ELR (cell line): ENCODE results near the gene ZNF827.

ENCODE experiments used
- DNase-seq: peaks from one replicate; pipeline ENCODE4 v3.0.0-alpha.2; 2015; ENCODE audit warnings: low read depth

Gene ZNF827

DNA sequence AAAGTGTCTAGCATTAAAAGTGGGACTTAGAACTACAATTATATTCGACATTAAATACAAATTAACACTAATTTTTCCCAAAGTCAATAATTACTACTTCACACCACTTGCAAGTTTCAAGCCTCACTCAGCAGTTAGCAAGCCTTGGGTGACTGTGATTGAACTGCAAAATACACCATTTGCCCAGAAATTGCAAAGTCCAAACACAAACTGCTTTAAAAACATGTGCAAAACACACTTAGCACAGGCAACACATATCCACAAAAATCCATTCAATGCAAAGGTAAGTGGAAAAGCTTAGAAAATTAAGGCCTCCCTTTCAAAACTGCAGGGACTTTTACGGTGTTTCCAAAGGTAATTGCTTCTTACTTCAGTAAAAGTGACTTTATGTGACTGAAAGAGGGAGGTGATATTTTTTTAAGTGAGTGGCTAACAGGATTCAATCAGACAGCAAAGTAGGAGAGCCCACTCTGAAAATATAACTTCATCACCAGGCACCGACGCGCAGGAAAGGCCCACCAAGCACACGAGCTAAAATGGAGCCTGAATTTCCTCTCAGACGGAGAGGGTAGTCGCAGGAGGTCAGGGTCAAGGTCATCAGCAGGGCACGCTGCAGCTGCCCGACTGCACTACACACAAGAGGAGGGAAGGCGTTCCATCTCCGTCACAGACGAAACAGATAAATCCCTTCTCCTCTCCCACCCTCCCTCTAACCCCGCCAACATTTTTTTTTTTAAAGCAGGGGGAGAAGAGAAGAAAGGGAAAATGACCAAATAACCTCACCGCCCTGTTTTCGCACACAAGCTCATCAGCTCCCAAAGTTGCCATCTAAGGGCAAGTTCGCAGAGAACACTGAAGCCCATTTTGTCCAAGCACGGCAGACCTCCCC lies 3.1 kb downstream of the ZNF827 start:
- DNase-seq, result peak; percentile 24

DNA sequence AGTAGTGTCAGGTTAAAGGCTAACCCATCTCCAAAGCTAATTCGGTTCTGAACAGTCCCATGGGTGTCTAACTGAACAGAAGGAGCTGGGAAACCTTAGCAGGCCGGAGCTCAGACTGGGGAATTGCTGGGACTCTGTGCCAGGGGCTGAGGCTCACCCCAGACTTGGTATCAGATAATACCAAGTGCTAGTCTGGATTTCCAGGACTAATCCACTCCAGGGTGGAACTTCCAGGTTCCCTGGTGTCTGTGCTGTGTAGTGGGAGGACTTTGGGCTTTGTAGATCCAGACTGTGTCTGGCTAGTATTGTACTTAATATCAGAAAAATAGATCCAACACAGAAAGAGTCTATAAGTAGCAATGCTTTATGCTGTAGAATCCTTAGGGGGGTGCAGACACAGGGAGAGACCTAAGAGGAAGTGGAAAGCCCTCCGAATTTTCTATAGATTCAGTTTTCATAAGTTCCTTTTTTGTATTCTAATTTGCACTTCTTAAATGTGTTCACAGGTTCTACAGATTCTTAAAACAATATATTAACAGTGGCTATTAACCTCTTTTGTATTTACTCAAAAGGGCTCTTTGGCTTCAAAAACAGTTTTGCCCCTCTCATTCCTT lies 4.1 kb downstream of the ZNF827 start:
- no peak for DNase-seq

DNA sequence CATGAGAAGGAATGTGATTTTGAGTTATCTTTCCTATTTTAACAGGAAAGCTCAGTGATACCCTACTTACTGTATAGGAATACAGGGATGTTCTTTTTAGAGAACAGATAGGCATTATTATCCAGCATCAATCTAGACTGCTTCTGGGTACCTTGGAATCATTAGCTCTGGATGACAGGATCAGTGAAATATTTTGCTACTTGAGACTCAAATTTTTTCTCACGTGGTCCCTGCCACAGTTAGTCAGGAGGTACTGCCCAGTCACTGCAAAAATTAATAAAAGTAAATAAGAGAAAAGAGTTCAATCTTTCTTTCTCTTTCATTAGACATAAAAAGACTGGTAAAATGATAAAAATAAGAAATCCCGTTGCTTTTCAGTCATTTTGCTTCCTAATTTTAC lies 5.5 kb downstream of the ZNF827 start:
- peak; percentile 40 for DNase-seq

DNA sequence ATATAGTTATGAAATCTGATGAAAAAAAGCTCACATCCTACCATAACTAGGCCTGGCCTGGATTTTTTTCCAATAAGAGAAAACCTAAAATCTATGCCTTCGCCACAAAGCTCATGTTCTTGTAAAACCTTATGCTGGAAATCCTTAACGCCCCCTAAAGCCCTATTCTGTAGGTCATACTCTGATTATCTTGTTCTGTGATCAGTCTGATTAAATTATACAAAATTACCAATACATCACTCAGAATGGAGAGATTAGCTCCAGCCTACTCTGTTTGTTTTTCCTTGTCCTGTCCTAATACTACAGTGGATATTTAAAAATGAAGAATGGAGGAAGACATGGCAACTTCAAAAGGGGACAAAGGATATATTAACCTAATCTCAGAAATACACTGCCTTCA lies 7.2 kb downstream of the ZNF827 start:
- no peak for DNase-seq

DNA sequence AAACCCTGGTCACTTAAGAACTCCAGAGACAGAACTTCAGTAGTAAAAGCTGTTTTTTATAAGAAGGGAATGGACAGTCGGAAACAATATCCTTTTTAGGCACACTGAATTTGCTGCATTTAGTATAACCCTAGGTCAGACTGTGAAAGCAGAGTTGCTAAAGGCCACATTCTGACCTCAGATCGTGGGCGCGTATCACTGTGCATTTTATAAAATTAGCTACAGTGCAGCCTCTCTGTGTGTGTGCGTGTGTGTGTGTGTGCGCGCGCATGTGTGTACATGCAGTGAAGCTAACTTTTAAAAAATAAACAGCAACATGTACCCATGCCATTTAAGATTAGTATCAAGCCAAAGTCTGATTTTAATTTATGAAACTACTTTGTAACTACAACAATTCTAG lies 8.0 kb downstream of the ZNF827 start:
- no peak for DNase-seq

DNA sequence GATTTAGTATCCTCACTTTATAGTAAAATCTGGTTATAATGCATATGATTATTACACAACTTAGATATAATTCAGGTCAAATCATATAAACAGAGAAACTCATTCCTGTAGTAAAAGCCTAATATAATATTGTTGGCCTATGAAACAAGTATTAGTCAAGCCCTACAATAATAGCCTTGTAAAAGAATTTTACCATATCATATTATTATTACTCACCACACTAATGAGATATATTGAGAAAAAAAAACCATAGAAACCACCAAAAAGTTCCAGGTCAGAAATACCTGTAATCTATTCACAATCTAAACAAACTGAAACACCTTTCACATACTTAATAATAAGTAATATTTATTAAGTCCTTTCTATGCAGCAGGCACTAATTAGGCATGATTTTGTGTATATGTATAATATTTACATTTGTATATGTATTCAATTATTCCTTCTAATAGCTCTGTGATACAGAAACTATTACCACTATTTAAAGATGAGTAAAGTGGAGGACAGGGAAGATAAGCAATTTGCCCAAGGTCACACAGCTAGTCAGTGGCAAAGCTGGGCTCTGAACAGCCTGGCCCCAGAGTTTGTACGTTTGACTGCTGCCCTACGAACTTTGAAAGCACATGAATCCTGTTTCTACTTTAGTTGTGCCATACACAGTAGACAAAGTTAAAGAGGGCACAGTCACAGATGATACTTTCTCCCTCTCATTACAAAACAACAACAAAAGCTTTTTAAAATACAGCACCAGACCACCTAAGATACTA lies 9.0 kb downstream of the ZNF827 start:
- no peak for DNase-seq

DNA sequence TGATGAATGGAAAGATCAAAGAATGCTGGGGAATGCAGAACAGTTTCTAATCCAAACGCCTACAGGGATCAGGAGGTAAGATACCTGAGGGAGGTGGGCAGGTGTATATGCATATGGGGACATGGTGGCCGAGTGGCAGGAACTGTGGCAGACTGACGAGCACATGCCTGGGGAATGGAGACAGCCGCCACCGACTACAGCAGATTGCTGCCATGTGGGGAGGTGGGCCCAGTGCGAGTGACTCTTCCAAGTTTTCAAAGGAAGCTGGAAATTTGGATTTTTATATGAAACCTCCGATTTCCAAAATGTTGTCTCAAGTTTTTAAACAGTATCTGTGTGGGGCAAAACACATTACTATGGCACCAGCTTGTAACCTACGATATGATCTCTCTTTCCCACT lies 9.9 kb downstream of the ZNF827 start:
- no peak for DNase-seq

DNA sequence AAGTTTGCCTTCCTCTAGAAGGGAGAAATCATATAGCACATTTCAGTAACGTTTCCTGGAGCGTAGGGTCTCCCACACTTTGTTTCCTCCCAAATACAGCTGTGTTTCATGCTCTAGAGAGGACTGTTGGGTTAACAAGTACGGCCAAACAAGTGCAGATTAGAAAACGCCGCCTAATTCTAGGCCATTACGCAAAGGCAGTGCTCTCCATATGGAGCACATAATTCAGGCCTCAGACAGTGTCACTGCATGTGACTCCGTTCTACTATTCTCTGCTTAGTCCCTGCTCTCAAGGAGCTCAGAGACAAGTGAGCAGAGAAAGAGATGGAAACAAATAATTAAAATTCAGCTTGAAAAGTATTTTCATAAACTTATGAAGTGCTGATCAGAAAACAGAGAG lies 11.6 kb downstream of the ZNF827 start:
- no peak for DNase-seq

DNA sequence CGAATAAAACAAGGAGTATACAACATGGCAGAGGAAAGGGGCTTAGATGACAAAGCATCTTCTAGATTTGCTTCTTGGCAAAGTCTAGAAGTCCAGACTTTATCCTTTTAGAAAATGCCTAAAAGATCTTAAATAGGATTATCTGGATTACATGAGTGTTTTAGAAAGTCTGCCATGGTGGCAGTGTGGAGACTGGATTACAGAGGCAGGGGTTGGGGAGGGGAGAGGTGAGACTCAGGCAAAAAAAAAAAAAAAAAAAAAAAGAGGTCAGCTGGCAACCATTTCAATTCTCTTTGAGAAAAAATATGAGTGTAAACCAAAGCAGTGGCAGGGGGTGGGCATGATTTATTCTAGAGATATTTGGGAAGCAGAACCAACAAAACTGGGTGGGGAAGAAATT lies 17.4 kb downstream of the ZNF827 start:
- no peak for DNase-seq

DNA sequence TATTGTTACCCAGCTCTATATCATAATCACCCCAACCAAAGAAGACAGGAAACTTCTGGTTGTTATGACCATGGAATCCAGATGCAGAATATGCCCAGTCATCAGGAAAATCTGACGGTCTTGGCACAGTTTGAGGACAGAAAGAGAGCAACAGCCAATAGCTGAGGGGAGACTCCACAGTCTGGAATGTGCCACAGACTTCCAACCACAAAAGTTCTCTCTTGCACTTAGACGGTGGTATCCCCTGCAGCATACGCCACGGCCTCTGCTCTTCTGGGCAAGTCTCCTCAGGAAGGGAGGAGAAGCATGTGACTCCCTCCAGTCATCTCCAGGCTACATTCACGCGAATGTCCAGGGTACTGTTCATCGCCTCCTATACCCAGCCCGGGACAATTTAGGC lies 18.4 kb downstream of the ZNF827 start:
- DNase-seq, result peak; percentile 61

DNA sequence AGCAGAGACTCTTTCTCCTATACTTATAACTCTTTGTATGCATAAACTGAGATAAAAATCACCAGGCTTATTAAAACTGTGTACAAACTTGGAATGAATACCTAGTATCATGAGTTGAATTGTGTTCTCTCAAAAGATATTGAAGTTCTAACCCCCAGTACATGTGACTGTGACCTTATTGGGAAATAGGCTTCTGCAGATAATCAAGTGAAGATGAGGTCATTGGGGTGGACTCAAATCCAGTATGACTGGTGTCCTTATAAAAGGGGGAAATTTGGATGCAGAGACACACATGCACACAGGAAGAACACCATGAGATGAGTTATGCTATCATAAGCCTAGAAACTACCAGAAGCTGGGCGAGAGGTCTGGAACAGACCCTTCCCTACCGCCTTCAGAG lies 26.2 kb downstream of the ZNF827 start:
- DNase-seq, result no peak

DNA sequence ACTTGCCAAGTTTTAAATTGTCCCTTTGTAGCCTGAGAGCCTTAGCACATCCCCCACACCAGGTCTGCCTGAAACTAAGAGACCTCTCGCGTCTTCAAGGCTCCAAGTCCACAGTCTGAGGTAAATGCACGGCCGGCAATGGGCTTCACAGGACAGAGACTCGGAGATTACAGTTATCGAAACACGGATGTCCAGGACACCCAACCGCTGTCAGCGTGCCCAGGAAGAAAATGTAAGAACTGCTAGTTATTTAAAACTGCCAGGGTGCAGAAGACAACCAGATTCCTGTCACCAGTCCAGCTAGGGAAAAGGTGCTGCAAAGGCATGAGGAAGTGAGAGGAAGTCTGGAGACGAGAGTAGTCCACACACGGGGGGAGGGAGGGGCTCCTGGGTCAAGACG lies 28.9 kb downstream of the ZNF827 start:
- no peak for DNase-seq

DNA sequence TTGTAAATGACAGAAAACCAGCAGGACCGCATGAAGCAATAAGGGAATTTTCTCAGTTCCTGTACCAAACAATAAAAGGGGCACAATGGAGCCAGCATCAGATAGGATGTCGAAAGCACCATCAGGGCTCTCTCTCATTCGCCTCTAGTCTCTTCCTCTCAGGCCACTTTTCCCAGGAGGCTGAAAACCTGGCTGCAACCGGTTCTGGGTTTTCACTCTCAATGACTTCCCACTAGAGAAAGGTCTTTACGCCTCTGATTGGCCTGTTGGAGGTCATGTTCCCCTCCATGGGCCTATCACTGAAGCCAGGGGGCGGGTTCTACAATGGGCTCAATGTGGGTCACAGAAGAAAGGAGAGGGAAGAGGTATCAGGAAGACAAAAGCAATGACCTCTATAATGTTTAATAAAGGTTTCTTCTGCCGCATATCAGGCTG lies 29.3 kb downstream of the ZNF827 start:
- no peak for DNase-seq

DNA sequence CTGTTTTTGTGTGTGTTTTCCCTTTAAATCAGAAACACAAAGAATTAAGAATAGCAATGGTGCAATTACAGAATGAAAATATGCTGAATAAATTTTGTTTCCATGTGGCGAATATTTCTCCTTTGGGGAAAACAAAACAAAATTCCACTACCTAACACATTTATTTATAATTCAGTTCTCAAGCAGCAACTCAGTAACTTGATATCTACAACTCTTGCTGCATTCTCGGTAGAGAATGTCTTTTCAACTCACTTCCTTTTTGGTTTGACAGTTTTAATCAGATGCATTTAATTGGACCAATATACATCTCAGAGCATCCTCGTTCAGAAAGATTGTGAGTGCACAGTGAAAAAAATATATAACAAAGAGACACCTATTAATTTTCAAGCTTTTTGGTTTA lies 30.8 kb downstream of the ZNF827 start:
- DNase-seq, result no peak

DNA sequence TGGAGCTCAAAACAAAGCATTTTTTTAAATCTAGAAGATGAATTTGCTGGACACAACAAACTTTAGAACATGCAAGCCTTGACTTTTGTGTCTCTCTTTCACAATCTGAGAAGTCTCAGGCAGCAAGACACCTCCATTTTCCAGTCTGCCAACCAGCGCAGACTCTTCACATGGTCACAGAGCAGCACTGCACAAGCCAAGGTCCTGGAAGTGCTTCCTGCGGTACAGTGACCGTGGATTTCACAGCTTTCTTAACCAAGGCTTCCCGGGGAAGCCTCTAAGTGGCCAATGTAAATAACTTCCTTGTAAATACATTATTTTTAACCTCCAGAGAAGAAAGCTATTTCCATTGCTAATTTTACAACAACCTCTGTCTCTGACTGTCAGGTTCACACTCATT lies 31.2 kb downstream of the ZNF827 start:
- no peak for DNase-seq

DNA sequence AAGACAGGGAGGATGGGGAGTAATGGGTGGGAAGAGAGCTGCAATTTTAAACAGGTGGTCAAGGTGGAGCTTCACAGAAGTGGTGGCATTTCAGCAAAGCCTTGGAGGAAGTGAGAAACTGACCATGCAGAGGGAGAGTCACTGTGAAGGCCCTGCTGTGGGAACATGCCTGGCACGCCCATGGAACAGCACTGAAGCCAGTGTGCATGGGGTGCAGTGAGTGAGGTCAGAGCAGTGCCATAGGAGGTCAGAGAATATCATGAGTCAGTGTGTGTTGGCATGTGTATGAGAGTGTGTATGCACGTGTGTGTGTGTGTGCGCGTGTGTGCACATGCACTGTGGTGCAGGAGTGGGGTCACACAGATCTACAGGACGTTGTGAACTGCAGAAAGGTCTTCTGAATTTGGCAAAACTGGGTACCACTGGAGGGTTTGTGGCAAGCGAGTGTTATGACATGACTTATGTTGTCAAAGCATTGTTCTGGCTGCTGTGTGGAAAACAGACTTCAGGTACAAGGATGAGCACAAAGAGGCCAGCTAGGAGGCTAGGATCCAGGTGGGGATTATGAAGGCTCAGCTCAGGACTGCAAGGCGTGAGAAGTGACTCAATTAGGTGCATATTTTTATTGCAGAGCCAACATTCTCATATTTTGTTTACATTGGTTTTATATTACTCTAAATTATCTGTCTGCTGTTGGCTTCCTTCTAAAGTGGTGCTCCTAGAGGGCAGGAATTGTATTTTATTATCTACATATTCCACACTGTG lies 34.0 kb downstream of the ZNF827 start:
- DNase-seq, result peak; percentile 11

DNA sequence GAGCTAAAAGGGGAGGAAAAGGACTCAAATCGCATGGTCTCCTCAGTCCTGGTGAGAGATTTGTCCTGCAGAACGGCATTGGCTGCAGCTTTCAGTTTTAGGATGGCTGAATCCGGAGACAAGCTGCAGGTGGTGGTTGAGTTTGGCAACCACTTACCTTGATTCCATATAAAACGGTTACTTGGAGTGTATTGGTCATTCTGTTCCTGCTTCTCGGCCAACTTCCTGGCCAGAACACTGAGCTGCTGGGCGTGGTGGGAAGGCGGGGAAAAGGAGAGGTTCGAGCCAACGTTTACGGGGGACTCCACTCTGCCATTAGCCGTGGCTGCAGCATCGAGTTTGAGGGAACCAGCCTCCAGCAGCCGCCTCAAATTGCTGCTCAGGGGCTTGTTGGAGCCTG lies 36.1 kb downstream of the ZNF827 start:
- no peak for DNase-seq

DNA sequence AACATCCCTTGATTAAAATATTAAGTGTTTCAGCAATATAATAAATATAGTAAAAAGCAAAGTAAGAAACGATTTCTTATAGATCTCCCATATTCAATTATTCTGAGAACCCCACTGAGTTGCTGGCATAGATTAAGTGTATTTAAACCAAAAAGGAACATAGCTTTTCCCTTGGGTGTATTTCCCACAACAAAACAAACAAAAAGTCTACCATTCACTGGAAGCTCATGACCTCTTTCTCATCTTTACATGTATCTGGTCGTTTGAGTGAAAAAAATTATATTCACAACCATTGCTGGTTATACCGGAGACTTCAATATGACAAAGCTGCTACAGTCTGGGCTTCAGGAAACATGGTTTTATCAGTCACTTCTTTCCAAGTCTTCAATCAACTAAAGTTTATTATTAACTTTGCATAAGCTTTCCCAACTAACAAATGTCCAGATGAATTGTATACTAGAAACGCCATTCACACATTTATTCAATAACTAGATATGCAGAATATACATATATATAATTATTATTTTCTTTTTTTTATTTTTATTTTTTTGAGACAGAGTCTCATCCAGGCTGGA lies 38.6 kb downstream of the ZNF827 start:
- no peak for DNase-seq

DNA sequence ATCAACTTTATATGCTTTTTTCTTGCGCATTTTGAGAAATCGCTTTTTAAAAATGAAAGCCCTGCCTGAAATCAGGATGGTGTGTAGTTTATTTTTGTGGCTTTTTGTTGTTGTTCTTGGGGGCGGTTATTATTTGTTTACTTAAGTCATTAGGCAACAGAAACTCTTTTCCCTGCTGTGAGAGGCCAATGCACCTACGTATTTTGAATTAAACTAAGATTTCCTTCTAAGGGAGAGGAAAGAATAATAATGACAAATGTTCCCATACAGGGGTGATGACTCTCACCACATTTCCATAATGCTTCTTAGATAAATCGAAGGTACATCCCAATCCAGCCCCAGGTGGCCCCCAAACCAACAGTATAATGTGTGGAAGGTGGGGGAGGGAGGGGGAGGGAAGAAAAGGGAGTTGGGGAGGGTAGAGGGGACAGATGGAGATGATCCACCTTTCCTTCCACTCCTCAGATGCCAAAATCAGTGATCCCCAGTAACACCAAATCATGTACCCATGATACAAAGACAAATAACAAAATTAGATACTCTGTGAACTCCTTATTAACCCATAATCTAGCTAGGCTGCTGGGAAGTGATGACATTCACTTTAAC lies 39.6 kb downstream of the ZNF827 start:
- DNase-seq, result no peak

DNA sequence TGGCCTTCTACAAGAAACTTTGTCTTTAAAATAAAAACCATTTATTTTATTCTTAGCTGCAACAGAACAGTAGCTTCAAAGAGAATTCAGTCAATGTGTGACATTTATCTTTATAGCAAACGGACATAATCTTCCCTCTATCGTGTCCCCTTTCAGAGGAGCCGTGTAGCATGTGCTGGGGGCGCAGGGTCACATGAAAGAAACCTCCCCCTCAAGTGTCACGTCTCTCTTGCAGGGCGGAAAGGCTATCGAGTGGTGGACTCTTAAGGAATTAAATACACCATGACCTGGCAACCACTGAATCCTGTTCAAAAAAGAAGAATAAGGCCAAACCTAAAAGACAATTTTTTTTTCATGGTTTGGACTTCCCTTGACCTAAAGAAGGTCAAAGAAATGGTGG lies 40.2 kb downstream of the ZNF827 start:
- DNase-seq, result no peak

DNA sequence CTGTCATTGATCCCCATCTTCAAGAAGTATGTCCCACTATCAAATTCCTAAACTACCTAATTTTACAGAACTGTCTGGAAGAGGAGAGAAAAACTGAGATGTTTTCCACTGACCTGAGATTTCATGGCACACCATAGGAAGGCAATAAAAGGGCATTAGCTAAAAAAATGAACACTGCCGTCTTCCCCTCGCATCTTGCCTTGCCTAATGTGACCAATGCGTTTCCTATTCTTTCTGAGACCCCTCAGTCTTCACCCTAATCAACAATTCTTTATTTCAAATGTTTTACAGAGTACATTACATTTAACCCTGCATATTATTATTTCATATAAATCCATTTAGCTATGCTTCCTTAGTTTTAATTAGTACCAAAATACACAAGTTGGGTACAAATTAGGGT lies 43.6 kb downstream of the ZNF827 start:
- no peak for DNase-seq
